Kidney (tissue), 14 donors: ENCODE measurements around the gene TEX14. TPM values are rescaled to one million over a fixed set of nuclear protein-coding genes. Genes with fewer than 3 reads are reported as not detected.
"Not testable (repeated sequence)": the region's sequence is repeated elsewhere in the genome, so short reads cannot be mapped to it uniquely, and the experiment has no call there.

ENCODE experiments used
- DNase-seq, 5 donors: peaks; one replicate each; pipeline ENCODE4 v3.0.0-alpha.2; 2013 to 2020
- FAIRE-seq: peaks from 2 replicates; lab custom pipeline; 2012; peaks lifted over from hg19 to GRCh38; lab: Jason Lieb, UNC
- H3K27ac ChIP-seq, 2 donors: one replicate each; pipeline ENCODE4 v1.7.0; 2013; ENCODE audit warnings: low read depth in 2 of 2, low read length in 2 of 2, inconsistent platforms in 1 of 2
- H3K27me3 ChIP-seq: one replicate; pipeline ENCODE4 v1.7.1; 2013; ENCODE audit warnings: low read length, inconsistent platforms; ENCODE audit not compliant: control insufficient read depth, insufficient read depth
- H3K36me3 ChIP-seq, 3 donors: one replicate each; pipeline versions ENCODE4 v1.7.0 to v1.7.1; 2013; ENCODE audit warnings: low read length in 3 of 3, control low read depth in 1 of 3, inconsistent platforms in 1 of 3; ENCODE audit not compliant: insufficient read depth in 3 of 3, control insufficient read depth in 2 of 3
- H3K4me1 ChIP-seq, 3 donors: one replicate each; pipeline versions ENCODE4 v1.7.0 to v1.7.1; 2013; ENCODE audit warnings: low read length in 3 of 3, inconsistent platforms in 1 of 3, low read depth in 1 of 3; ENCODE audit not compliant: control insufficient read depth in 2 of 3, insufficient read depth in 2 of 3
- H3K4me3 ChIP-seq, 3 donors: one replicate each; pipeline versions ENCODE4 v1.7.0 to v1.8.1; 2013; ENCODE audit warnings: low read length in 3 of 3, control low read depth in 1 of 3, inconsistent platforms in 1 of 3
- H3K9ac ChIP-seq, 3 donors: one replicate each; pipeline versions ENCODE4 v1.7.0 to v1.7.1; 2013; ENCODE audit warnings: low read length in 3 of 3, control low read depth in 1 of 3, inconsistent platforms in 1 of 3
- H3K9me3 ChIP-seq, 3 donors: one replicate each; pipeline versions ENCODE4 v1.7.0 to v1.7.1; 2013; ENCODE audit warnings: low read length in 3 of 3, control low read depth in 1 of 3, inconsistent platforms in 1 of 3; ENCODE audit not compliant: control insufficient read depth in 2 of 3, insufficient read depth in 1 of 3
- CTCF ChIP-seq: IDR thresholded peaks from 3 replicates; pipeline ENCODE4 v1.5.1; 2012; ENCODE audit warnings: mild to moderate bottlenecking, moderate library complexity, borderline replicate concordance; ENCODE audit not compliant: insufficient read depth; ENCODE audit errors: extremely low read depth
- intact Hi-C: fragments of 100-400 bp; cut with DNase I; formaldehyde crosslinking; loops from one replicate; pipeline ENCODE4 v1.11.1; 2022
- polyA plus RNA-seq: library from polyadenylated mRNA; stranded (reverse); fragments of 350-450 nt; fragmentation: Illumina TruSeq; extraction: RNeasy Lipid Tissue Mini Kit (QIAGEN cat#74804); gene quantifications from one replicate; pipeline ENCODE4 v1.2.3, GENCODE V29; 2014; ENCODE audit warnings: low read depth, low replicate concordance; ENCODE audit not compliant: insufficient read depth
- total RNA-seq: library from RNA; stranded (reverse); fragmentation: NEBNext Ultra II Directional; extraction: Animal tissue kit (Norgen Biotek cat#: 25700); gene quantifications from one replicate; pipeline ENCODE4 v1.2.1, GENCODE V29; 2021
- donor health status: control.
- donor health status: control.
- donor health status: control.
- donor health status: control.
- donor health status: control.
- donor health status: DM: yes; HTN: yes; CAD: no.
- donor health status: Normal renal cell carcinoma (clear cell type).

Gene TEX14
- total and polyA plus RNA-seq, 2 donors from 2014 or later = 0.09 to 0.22 TPM

GRCh38 chr17:58658804-58659713, 32.8 kb downstream of the TEX14 start:
- no peaks in the 10 kb centered on the region for H3K4me1 ChIP-seq
- H3K36me3 ChIP-seq = no peaks in the 10 kb centered on the region
- DNase-seq = peak; percentile 73 to 99 (median 94)
- no peaks in the 10 kb centered on the region for H3K9me3 ChIP-seq
- no peak for FAIRE-seq
- no peaks in the 10 kb centered on the region for H3K27me3 ChIP-seq
- H3K9ac ChIP-seq = peak overlapping the region; percentile 18 to 77 (median 75)
- H3K27ac ChIP-seq = peak overlapping the region; percentile 77 to 87
- intact Hi-C loops = no loop called here
- peak overlapping the region; percentile 49 to 72 (median 58) for H3K4me3 ChIP-seq
- TF ChIP-seq CTCF = no peak

GRCh38 chr17:58657962-58658803, 33.7 kb downstream of the TEX14 start:
- H3K9ac ChIP-seq, intact Hi-C loops, H3K9me3 ChIP-seq, H3K27me3 ChIP-seq, H3K36me3 ChIP-seq, H3K27ac ChIP-seq, FAIRE-seq, H3K4me1 ChIP-seq, DNase-seq: not testable (repeated sequence)
- H3K4me3 ChIP-seq = peak overlapping the region in 2 of 3 donors; percentile 18 to 58

GRCh38 chr17:58648236-58648635, 43.6 kb downstream of the TEX14 start:
- Histone ChIP-seq H3K4me1 (no peaks in the 10 kb centered on the region), H3K9me3 (no peaks in the 10 kb centered on the region), H3K27me3 (no peaks in the 10 kb centered on the region), H3K4me3 (no peak overlapping the region), H3K27ac (no peak overlapping the region), H3K9ac (no peak overlapping the region), H3K36me3 (no peaks in the 10 kb centered on the region)
- DNase-seq = no peak
- no peak for TF ChIP-seq CTCF
- no peak for FAIRE-seq
- intact Hi-C loops = no loop called here

- FAIRE-seq (no peak), DNase-seq (no peak)
- H3K27me3 ChIP-seq = no peaks in the 10 kb centered on the region
- TF ChIP-seq CTCF = no peak
- no peak overlapping the region for H3K9ac ChIP-seq
- no peak overlapping the region for H3K4me3 ChIP-seq
- H3K9me3 ChIP-seq = no peaks in the 10 kb centered on the region
- no peak overlapping the region for H3K27ac ChIP-seq
- no peaks in the 10 kb centered on the region for H3K36me3 ChIP-seq
- no peaks in the 10 kb centered on the region for H3K4me1 ChIP-seq
- intact Hi-C loops = no loop called here
Measured at GRCh38 chr17:58643147-58643546, 48.7 kb downstream of the TEX14 start.
